ENCODE results near the gene ADRM1. TPM values are rescaled to one million over a fixed set of nuclear protein-coding genes. Genes with fewer than 3 reads are reported as not detected.

Gene ADRM1, protein sequence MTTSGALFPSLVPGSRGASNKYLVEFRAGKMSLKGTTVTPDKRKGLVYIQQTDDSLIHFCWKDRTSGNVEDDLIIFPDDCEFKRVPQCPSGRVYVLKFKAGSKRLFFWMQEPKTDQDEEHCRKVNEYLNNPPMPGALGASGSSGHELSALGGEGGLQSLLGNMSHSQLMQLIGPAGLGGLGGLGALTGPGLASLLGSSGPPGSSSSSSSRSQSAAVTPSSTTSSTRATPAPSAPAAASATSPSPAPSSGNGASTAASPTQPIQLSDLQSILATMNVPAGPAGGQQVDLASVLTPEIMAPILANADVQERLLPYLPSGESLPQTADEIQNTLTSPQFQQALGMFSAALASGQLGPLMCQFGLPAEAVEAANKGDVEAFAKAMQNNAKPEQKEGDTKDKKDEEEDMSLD
- total RNA-seq (ENCODE audit: low replicate concordance): 73.8 and 81.3 TPM in 2 replicates

DNA sequence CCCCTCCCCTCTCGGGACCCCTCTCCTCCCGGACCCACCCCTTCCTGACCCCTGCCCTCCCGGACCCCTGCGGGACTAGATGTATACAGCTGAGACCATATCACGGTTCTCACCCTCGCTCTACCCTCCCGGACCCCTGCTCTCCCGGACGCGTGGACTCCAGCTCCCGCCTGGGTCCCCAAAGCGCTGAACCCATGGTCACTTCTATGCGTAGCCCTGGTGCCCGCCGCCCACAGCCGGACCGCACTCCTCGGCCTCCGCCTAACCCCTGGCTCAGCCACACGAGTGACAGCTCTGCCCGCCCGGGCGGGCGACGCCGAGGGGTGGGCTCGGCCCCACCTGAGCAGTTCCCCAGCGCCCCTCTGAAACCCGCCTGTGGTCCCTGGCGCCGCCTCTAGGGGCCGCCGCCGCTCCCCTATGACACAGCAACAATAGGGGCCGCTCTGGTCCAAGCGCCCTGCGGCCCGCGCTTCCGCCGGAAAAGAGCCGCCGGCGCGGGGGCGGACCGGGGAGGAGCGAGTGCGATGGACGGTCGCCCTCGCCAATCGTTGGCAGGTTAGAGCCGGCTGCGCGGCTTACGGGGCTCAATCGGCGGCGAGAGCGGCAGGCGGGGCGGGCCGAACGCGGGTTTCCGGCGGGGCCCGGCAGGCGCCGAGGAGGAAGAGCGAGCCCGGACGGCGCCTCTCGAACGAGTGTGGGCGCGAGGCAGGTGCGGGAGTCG is at the start of gene ADRM1:
TSS of gene ADRM1 (plus strand) at position 657 of the 721 bp plus-strand sequence. CDS start 572 bp downstream, outside the sequence.
- TF ChIP-seq, protein P1, sequence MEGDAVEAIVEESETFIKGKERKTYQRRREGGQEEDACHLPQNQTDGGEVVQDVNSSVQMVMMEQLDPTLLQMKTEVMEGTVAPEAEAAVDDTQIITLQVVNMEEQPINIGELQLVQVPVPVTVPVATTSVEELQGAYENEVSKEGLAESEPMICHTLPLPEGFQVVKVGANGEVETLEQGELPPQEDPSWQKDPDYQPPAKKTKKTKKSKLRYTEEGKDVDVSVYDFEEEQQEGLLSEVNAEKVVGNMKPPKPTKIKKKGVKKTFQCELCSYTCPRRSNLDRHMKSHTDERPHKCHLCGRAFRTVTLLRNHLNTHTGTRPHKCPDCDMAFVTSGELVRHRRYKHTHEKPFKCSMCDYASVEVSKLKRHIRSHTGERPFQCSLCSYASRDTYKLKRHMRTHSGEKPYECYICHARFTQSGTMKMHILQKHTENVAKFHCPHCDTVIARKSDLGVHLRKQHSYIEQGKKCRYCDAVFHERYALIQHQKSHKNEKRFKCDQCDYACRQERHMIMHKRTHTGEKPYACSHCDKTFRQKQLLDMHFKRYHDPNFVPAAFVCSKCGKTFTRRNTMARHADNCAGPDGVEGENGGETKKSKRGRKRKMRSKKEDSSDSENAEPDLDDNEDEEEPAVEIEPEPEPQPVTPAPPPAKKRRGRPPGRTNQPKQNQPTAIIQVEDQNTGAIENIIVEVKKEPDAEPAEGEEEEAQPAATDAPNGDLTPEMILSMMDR (IDR thresholded peaks at IDR 0.05; ENCODE audit: insufficient read depth, low read length): peak; percentile 88
- H3K4me3 ChIP-seq (ENCODE audit: low read depth, low read length): peak within 1 kb of the TSS; percentile 86
- peak; percentile 94 for DNase-seq (ENCODE audit: low read depth)

DNA sequence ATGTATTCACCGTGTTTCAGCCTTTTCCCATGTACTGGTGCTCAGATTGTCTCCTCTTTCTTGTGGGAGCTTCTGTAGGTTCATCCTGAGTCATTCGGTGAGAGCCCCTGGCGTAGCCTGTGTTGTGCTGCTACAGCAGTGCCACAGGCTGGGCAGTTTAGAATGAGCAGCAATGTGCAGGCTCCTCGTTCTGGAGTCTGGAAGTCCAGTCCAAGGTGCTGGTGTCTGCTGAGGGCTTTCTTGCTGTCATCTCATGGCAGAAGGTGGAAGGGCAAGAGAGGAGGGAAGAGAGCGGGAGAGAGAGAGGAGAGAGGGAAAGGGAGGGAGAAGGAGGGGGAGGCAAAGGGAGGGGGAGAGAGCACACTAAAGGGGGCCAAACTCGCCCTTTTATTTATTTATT is 49.4 kb upstream of the ADRM1 start:
- TF ChIP-seq, protein P1 (IDR thresholded peaks at IDR 0.05; ENCODE audit: insufficient read depth, low read length): no peak
- no peak for DNase-seq (ENCODE audit: low read depth)
- no peak overlapping the region for H3K4me3 ChIP-seq (ENCODE audit: low read depth, low read length)

DNA sequence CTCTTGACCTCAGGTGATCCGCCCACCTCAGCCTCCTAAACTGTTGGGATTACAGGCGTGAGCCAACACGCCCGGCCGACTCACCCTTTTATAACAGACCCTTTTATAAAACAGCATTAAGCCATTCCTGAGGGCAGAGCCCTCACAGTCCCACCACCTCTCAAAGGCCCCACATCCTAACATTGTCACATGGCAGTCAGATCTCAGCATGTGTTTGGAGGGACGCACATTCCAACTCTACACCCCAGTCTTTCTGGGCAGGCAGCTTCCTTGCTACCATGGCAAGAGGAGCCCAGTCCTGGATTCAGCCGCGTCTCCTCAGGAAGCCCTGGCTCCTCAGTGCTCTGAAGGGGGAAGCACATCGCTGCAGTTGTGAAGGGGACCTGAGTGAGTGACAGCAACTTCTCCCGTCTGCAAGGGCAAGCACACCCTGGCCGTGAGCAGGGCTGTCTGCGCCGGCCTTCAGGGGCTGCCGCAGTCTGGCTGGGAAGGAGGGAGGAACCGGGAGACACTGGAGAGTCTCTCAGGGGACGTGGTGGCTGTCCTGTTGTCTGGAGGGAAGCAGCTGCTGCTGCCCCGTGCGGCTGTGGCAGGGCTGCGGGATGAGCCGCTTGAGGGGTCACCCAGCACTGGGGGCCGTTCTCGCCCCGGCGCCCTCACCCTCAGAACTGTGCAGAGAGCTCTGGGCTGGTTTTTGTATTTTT is 48.6 kb upstream of the ADRM1 start:
- H3K4me3 ChIP-seq (ENCODE audit: low read depth, low read length): no peak overlapping the region
- TF ChIP-seq, protein P1 (IDR thresholded peaks at IDR 0.05; ENCODE audit: insufficient read depth, low read length): no peak
- no peak for DNase-seq (ENCODE audit: low read depth)

DNA sequence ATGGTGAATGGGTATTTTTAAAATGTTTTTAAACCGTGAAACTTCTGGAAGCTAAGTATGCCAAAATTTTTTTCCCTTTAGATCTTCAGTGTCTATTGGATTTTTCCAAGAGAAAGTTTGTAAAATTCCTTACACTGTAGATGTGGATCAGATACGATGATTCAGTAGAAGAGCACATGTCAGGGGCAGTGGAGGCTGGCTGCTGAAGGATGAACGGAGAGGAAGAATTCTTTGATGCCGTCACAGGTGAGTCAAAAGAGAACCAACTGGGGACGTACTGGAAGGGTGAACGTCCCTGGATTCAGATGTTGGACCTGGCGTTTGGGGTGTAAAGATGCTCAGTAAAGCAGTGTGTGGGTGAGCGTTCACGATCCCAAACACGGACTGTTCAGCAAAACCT is 46.8 kb upstream of the ADRM1 start:
- no peak overlapping the region for H3K4me3 ChIP-seq (ENCODE audit: low read depth, low read length)
- DNase-seq (ENCODE audit: low read depth): no peak
- TF ChIP-seq, protein P1 (IDR thresholded peaks at IDR 0.05; ENCODE audit: insufficient read depth, low read length): no peak

DNA sequence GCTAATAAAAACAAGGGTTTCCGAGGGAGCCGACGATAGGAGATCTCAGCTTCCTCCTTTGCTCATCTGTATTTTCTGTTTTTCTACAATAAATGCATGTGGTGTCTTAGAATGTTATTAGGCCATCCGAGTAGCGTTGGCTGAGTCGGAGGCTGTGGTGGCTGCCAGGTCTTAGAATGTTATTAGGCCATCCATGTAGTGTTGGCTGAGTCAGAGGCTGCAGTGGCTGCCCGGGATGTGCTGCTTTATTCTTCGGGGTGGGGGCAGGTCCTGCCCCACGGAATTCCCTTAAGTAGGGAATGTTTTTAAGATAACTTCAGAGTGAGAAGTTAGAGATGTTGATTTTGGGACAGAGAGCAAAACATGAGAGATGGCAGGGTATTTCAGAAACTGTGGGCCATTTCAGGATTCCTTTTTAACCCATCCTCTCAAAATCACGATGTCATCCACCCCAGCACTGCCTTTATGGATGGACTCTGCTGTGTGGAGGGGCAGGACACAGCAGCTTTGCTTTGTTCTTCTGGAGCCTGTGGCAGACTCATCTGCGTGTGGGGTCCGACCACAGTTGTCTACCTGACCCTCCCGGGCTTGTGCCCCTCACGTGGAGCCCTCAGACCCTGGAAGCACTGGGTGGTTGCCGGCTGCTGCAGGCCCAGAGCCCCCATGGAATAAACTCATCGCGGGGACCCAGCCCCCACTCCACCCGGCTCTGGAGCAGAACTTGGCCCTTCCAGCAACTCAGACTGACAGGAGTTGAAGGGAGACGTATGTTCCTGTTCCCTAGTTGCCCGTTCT is 44.1 kb upstream of the ADRM1 start:
- no peak overlapping the region for H3K4me3 ChIP-seq (ENCODE audit: low read depth, low read length)

More for the DNA sequence above, 44.1 kb upstream of the ADRM1 start:
- TF ChIP-seq, protein P1 (IDR thresholded peaks at IDR 0.05; ENCODE audit: insufficient read depth, low read length): no peak
- DNase-seq (ENCODE audit: low read depth): peak; percentile 88

Measured in fibroblast of the aortic adventitia (primary cell).